BE2C (cell line): Measurements from ENCODE around the gene PDE6G.

Experiments used
- DNase-seq: peaks from one replicate; pipeline ENCODE4 v3.0.0-alpha.2; 2020
- H3K27me3 ChIP-seq: fragments of 250-450 bp; sonication (Bioruptor Pico); 2 replicates; pipeline ENCODE4 v1.5.1; 2020; ENCODE audit warnings: mild to moderate bottlenecking
- H3K36me3 ChIP-seq: fragments of 250-450 bp; sonication (Bioruptor Pico); 2 replicates; pipeline ENCODE4 v1.5.1; 2020; ENCODE audit warnings: mild to moderate bottlenecking
- H3K4me1 ChIP-seq: fragments of 250-450 bp; sonication (Bioruptor Pico); 2 replicates; pipeline ENCODE4 v1.5.1; 2020
- H3K4me3 ChIP-seq: 2 replicates; pipeline ENCODE4 v1.5.1; 2011; ENCODE audit warnings: low read depth, low read length
- H3K9me3 ChIP-seq: fragments of 250-450 bp; sonication (Bioruptor Pico); 2 replicates; pipeline ENCODE4 v1.5.1; 2020
- TF ChIP-seq, protein P1 (sequence below): IDR thresholded peaks from 2 replicates; pipeline ENCODE4 v1.5.1; 2012; ENCODE audit warnings: mild to moderate bottlenecking, low read depth, low read length

The PDE6G gene

DNA sequence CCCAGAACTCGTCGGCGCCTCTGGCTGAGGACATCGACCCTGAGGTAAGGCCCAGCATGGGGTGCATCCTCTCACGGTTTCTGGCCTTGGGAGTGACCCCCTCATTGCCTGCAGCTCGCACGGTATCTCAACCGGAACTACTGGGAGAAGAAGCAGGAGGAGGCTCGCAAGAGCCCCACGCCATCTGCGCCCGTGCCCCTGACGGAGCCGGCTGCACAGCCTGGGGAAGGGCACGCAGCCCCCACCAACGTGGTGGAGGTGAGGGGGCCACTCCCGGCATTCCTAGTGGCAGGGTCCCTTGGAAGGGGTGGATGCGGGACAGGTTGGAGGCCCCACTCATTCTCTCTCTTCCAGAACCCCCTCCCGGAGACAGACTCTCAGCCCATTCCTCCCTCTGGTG lies 38.5 kb upstream of the PDE6G start:
- TF ChIP-seq, protein P1, sequence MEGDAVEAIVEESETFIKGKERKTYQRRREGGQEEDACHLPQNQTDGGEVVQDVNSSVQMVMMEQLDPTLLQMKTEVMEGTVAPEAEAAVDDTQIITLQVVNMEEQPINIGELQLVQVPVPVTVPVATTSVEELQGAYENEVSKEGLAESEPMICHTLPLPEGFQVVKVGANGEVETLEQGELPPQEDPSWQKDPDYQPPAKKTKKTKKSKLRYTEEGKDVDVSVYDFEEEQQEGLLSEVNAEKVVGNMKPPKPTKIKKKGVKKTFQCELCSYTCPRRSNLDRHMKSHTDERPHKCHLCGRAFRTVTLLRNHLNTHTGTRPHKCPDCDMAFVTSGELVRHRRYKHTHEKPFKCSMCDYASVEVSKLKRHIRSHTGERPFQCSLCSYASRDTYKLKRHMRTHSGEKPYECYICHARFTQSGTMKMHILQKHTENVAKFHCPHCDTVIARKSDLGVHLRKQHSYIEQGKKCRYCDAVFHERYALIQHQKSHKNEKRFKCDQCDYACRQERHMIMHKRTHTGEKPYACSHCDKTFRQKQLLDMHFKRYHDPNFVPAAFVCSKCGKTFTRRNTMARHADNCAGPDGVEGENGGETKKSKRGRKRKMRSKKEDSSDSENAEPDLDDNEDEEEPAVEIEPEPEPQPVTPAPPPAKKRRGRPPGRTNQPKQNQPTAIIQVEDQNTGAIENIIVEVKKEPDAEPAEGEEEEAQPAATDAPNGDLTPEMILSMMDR: no peak
- no peak for DNase-seq
- H3K36me3 ChIP-seq: peaks cover 81% of the 10 kb centered on the region

DNA sequence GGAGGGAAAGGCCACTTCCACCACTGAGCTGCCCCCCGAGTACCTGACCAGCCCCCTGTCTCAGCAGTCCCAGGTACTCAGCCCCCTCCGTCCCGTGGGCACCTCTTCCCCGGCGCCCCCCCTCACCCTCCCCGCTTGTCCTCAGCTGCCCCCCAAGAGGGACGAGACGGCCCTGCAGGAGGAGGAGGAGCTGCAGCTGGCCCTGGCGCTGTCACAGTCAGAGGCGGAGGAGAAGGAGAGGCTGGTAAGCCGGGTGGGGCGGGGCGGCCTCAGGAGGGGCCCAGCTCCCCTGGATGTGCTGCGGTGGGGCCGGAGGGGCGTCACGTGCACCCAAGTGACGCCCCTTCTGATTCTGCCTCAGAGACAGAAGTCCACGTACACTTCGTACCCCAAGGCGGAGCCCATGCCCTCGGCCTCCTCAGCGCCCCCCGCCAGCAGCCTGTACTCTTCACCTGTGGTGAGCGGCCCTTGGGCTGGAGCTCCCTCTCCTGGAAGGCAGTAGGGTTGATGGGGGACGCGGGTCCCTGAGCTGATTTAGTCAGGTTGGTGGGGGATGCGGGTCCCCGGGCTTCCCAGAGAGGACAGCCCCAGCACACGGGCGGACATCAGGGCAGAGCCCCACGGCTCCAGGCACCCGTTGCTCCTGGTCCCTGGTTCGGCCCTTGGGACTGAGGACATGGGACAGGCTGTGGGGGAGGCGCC lies 37.3 kb upstream of the PDE6G start:
- H3K4me3 ChIP-seq: no peak overlapping the region
- TF ChIP-seq, protein P1: 0 out of 2 replicates have a peak, but pooled peaks have one; percentile 12
- no peaks in the 10 kb centered on the region for H3K9me3 ChIP-seq
- peaks cover 92% of the 10 kb centered on the region for H3K36me3 ChIP-seq
- DNase-seq: no peak
- no peaks in the 10 kb centered on the region for H3K4me1 ChIP-seq
- no peaks in the 10 kb centered on the region for H3K27me3 ChIP-seq

More for the DNA sequence above, 38.5 kb upstream of the PDE6G start:
- Histone ChIP-seq H3K9me3 (no peaks in the 10 kb centered on the region), H3K27me3 (no peaks in the 10 kb centered on the region), H3K4me1 (no peaks in the 10 kb centered on the region), H3K4me3 (no peak overlapping the region)

DNA sequence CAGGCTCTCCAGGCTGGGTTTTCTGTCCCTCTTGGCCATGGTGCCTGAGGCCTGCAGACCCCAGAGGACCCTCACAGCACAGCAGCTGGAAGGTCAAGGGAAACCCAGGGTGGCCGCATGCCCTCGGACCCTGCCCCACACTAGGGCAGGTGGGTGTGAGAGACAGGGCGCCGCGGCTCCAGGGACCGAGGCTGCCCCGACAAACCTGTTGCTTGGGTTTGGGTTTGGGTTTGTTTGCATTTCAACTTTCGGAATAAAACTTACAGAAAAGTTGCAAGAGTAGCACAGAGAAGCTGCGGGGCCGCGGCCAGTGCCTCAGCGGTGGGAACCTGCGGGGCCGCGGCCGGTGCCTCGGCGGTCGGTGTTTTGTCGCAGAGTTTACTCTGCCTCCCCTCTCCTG lies 35.3 kb upstream of the PDE6G start:
- no peaks in the 10 kb centered on the region for H3K27me3 ChIP-seq
- TF ChIP-seq, protein P1: no peak
- H3K36me3 ChIP-seq: peaks cover 95% of the 10 kb centered on the region

DNA sequence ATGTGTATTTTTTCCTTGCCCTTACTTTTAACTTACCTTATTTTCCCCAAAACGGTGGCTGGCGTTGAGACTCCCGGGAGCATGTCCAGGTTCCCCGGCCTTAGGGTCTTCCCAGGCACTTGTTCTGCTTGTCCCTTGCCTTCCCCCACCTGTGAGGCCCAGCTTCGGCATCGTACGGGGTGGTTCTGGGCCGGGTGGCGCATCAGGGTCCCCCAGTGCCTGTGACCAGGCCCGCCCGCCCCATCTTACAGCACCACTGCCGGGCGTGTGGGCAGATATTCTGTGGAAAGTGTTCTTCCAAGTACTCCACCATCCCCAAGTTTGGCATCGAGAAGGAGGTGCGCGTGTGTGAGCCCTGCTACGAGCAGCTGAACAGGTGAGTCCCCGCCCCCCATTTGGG lies 34.9 kb upstream of the PDE6G start:
- DNase-seq: no peak
- no peaks in the 10 kb centered on the region for H3K4me1 ChIP-seq
- peaks cover 95% of the 10 kb centered on the region for H3K36me3 ChIP-seq
- TF ChIP-seq, protein P1: no peak
- no peaks in the 10 kb centered on the region for H3K9me3 ChIP-seq
- no peaks in the 10 kb centered on the region for H3K27me3 ChIP-seq
- no peak overlapping the region for H3K4me3 ChIP-seq

More for the DNA sequence above, 35.3 kb upstream of the PDE6G start:
- no peak for DNase-seq
- no peak overlapping the region for H3K4me3 ChIP-seq
- H3K9me3 ChIP-seq: no peaks in the 10 kb centered on the region
- H3K4me1 ChIP-seq: no peaks in the 10 kb centered on the region

DNA sequence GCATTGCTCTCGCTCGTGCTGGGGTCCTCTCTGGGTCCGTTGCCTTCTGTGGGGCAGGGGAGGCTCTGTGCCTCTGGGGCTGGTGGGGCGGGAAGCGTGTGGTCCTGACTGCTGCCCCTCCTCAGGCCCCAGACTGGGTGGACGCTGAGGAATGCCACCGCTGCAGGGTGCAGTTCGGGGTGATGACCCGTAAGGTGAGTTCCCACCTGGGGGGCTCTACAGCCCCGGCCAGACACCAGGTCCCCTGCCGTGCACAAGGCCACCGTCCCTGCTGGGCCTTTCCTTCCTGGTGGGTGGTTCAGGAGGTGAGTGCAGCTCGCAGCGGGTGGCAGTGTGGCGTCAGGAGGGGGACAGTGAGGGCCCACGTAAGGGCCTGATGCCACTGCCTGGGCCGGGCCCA lies 34.2 kb upstream of the PDE6G start:
- H3K4me3 ChIP-seq: no peak overlapping the region
- H3K36me3 ChIP-seq: peaks cover 93% of the 10 kb centered on the region
- no peak for DNase-seq
- H3K27me3 ChIP-seq: no peaks in the 10 kb centered on the region
- TF ChIP-seq, protein P1: no peak
- no peaks in the 10 kb centered on the region for H3K4me1 ChIP-seq
- no peaks in the 10 kb centered on the region for H3K9me3 ChIP-seq

DNA sequence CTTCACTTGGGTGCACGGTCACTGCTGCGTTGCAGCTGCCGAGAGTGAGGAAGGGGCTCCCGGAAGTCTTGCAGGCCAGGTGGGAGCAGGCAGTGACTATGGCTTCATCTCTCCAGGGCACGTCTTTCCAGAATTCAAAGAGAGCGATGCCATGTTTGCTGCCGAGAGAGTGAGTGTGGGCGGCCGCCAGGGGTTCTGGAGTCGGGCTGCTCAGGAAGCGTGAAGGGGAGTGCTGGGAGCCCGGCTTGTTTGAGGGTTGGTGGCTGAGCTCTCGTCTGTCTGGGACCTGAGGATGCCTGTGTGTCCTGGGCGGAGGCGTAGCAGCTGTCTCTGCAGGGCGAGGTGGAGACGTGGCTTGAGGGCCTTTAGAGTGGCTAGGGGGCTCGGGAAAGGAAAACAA lies 33.7 kb upstream of the PDE6G start:
- Histone ChIP-seq H3K27me3 (no peaks in the 10 kb centered on the region), H3K4me1 (no peaks in the 10 kb centered on the region), H3K36me3 (peaks cover 88% of the 10 kb centered on the region), H3K9me3 (no peaks in the 10 kb centered on the region), H3K4me3 (no peak overlapping the region)
- TF ChIP-seq, protein P1: no peak
- DNase-seq: no peak
